GM10266 (cell line): ENCODE results near the gene ZNF598.

Source experiments
- DNase-seq: peaks from one replicate; pipeline ENCODE4 v3.0.0; 2012; ENCODE audit errors: extremely low spot score
- TF ChIP-seq, protein P1 (sequence below): IDR thresholded peaks from 2 replicates; pipeline ENCODE4 v1.5.1; 2012; ENCODE audit warnings: mild to moderate bottlenecking, low read depth; ENCODE audit not compliant: control insufficient read depth, insufficient read depth; ENCODE audit errors: missing control alignments

ZNF598 gene

DNA sequence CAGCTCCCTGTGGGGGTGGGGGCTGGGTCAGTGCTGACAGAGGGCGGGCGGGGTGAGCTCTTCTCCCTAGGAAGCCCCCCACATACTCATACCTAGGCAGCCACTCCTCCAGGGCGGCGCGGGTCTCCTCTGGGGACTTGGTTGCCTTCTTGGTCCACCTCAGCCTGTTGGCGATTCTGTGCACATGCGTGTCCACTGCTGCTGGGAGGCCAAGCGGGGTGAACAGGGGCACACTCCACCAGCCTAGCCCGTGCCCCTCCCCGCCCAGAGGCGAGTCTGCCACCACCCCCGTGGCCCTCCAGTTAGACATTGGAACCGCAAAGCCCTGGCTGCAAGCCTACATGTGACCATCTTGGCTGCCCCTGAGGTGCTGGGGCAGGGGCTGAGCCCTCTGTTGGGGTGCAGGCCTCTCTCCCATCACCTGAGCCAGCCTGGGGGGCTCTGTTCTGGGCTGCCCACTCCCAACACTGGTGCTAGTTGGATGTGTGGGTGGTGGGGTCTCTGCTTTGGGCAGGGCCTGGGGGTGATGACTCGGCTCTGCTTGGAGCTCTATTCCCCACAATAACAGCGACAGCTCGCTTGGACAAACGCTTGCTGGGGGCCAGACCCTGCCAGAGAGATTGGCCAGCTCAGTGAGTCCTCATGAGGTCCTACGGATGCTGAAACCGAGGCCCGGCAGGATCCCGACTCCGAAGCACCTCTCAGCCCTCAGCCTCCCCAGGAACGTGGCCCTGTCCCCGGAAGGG, 30.6 kb upstream of the ZNF598 start:
- TF ChIP-seq, protein P1, sequence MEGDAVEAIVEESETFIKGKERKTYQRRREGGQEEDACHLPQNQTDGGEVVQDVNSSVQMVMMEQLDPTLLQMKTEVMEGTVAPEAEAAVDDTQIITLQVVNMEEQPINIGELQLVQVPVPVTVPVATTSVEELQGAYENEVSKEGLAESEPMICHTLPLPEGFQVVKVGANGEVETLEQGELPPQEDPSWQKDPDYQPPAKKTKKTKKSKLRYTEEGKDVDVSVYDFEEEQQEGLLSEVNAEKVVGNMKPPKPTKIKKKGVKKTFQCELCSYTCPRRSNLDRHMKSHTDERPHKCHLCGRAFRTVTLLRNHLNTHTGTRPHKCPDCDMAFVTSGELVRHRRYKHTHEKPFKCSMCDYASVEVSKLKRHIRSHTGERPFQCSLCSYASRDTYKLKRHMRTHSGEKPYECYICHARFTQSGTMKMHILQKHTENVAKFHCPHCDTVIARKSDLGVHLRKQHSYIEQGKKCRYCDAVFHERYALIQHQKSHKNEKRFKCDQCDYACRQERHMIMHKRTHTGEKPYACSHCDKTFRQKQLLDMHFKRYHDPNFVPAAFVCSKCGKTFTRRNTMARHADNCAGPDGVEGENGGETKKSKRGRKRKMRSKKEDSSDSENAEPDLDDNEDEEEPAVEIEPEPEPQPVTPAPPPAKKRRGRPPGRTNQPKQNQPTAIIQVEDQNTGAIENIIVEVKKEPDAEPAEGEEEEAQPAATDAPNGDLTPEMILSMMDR, result no peak
- no peak for DNase-seq

DNA sequence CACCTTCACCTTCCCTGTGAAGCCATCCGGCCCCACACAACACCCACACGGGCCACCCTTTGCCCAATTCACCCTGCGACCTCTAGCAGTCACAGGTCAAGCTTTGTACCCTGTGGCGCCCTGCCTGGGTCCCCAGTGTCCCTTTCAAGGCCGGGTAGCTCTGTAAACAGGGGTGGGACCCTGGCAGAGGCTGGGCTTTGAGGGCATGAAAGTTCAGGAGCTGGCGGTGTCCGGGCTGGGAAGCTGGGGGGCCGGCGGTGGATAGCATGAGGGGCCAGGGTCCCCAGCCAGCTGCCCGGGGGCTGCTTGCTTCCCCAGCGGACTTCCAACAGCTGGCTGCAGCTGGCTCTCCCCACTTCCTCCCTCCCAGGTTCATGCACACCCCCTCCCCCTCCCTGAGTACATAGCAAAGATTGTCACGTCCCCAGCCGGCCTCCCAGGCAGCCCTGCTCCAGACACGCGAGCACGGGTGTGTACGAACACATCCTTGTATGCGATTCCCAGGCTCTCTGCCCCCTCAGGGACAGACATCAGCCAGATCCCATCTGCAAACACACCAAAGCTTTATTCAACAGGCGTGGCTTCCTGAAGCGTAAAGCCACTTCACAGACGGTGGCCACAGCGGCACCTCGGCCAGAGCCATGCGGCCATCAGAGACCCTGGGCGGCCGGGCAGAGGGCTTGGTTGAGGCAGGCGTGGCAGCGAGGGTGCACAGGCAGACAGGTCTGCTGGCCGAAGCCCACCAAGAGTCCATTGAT, 29.8 kb upstream of the ZNF598 start:
- TF ChIP-seq, protein P1, result no peak
- no peak for DNase-seq

GRCh38 chr16:2038382-2039231, 29.0 kb upstream of the ZNF598 start:
- no peak for DNase-seq
- TF ChIP-seq, protein P1, result no peak

- DNase-seq, result no peak
- TF ChIP-seq, protein P1, result no peak
Observed at GRCh38 chr16:2037647-2038381, 28.2 kb upstream of the ZNF598 start.

DNA sequence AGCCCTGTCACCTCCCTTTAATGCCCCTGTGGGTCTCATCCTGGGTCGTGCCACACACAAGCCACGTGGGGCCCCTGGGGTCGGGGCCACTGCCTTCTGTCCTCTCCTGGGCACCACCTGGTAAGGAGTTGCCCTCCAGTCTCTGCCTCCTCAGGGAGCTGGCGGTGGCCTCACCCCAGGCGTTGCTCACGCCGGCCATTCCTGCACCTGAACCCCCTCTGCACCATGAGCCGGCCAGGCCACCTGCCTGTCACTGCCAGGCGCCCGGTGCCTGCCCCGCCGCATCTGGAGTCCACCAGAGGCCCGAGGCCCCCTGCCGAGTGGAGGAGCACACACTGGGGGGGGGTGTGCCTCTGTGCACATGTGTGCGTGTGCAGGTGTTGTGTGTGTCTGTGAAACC, 27.5 kb upstream of the ZNF598 start:
- TF ChIP-seq, protein P1, result no peak
- DNase-seq, result no peak

- DNase-seq, result no peak
- TF ChIP-seq, protein P1, result no peak
Observed at GRCh38 chr16:2036200-2036966, 26.8 kb upstream of the ZNF598 start.
